Fibroblast of skin of right quadriceps (primary cell): ENCODE results near the gene TFEB.

Source experiments
- DNase-seq: peaks from one replicate; pipeline ENCODE4 v3.0.0-alpha.2; 2013

TFEB gene

GRCh38 chr6:41704656-41705310 is 30.6 kb downstream of the TFEB start:
- DNase-seq, result no peak

GRCh38 chr6:41704028-41704427 is 31.4 kb downstream of the TFEB start:
- no peak for DNase-seq

DNA sequence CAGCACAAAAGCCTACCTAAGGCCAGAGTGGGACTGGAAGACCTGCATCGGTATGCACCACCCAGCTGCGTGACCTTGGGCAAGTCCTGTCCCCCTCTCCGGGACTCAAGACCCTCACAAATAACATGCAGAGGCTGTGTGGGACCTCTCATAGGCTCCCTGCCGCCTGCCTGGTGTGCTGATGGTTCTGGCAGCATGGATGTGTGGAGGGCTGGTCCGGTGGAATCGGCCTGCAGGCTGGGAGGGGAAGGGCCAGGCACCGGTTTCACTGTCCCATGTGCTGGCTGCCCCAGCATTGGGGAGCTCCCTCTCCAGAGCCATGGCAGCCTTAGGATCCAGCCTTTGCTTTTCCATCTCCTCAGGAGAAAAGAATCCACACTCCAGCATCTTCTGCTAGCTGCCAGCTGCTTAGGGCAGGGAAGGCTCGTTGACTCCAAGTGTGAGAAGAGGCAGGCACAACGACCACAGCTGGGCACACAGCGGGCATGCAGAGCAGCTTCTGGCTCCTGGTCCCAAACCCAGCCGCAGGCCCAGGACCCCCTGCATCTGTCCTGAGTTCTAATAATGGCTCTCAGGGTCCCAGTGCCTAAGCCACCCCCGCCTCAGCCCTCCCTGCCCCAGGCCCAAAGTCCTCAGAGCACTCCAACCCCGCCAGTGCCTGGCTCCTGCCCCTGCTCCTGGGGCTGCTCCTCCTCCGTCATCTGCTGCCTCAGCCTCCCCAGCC is 32.5 kb downstream of the TFEB start:
- DNase-seq, result no peak

GRCh38 chr6:41702089-41702745 is 33.2 kb downstream of the TFEB start:
- no peak for DNase-seq

DNA sequence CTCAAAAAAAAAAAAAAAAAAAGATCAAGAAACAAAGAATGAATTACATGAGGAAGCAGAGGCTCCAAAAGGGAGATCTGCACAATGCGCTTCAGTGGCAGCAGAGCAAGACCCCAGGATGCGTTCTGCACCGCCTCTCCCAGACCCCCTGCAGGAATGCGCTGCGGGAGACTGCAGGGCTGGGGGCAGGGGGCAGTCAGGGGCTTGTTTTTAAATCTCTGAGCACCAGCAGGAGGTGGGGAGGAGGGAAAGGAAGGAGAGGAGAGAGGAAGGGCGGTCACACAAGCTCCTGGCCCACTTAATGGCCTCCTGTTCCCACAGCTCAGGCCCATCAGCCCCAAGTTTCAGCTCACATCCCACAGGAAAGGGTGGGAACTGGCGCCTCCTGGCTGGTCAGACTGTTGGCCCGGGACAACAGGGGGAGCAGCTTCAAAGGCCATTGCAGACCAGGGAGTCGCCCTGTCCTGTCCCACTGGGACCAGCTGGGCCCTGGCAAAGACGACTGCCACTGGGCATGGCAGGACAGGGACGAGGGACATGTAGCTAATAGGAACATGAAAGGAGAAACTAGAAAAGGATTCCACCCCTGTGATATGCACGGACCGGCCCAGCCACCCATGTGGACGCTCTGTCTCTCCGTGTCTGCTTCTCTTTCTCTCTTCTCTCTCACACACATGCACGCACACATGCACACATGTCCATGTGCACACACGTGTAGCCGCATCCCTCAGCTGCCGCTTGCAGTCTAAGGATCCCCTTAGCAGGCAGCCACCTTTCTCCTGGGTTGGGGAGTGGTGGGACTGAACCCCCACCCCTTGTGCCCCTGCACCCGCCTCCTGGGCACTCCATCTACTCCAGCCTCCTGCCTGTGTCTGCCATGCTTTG is 34.7 kb downstream of the TFEB start:
- DNase-seq, result no peak

GRCh38 chr6:41699063-41699462 is 36.3 kb downstream of the TFEB start:
- no peak for DNase-seq

- peak; percentile 94 for DNase-seq
These were observed 37.3 kb downstream of the TFEB start for GRCh38 chr6:41697861-41698781.

DNA sequence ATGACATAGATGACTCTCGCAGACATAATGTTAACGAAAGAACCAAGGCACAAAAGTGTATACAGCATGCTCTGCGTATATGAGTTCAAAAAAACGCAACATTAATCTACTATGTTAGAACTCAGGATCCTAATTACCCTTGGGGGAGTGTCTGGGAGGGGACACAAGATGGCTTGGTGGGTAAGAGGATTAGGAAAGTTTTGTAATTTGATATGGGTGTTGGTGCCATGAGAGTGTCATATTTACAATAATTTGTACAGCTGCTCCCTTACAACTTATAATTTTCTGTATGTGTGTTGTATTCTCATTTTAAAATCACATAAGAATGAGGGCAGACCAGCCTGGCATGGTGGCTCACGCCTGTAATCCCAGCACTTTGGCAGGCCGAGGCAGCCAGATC is 38.6 kb downstream of the TFEB start:
- no peak for DNase-seq

- no peak for DNase-seq
These were observed 39.6 kb downstream of the TFEB start for GRCh38 chr6:41695825-41696224.

DNA sequence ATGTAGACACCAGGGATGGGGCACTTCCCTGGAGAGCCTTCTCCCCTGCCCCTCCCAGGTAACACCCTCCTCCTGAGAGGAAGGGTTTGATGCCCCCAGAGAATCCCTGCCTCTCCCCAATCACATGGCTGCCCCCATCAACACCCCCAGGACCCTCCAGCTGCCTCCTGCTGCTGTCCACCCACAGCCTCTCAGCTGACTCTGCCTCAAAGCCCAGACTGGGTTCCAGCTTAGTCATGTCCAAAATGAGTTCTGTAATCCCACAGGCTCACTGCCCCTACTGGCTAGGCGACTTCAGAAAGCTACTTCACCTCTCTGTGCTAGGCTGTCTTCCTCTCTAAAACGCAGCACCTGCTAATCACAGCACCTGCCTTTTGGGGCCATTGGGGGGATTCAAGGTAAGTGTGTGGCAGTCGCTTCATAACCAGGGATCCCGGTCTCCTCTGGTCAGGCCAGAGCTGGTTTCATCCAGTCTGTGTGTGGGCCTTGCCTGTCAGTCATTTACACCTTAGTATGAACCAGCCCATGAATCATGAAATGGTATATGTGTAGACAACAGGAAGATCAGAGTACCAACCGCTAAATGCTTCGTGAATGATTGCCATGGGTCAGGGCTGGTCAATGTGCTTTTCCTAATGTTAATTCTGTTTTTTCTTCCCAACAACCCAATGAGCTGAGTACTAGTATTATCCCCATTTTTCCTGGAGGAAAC is 40.4 kb downstream of the TFEB start:
- no peak for DNase-seq

- no peak for DNase-seq
These were observed 41.8 kb downstream of the TFEB start for GRCh38 chr6:41693281-41694240.

- no peak for DNase-seq
These were observed 42.7 kb downstream of the TFEB start for GRCh38 chr6:41692730-41693129.

GRCh38 chr6:41692080-41692675 is 43.2 kb downstream of the TFEB start:
- DNase-seq, result no peak

DNA sequence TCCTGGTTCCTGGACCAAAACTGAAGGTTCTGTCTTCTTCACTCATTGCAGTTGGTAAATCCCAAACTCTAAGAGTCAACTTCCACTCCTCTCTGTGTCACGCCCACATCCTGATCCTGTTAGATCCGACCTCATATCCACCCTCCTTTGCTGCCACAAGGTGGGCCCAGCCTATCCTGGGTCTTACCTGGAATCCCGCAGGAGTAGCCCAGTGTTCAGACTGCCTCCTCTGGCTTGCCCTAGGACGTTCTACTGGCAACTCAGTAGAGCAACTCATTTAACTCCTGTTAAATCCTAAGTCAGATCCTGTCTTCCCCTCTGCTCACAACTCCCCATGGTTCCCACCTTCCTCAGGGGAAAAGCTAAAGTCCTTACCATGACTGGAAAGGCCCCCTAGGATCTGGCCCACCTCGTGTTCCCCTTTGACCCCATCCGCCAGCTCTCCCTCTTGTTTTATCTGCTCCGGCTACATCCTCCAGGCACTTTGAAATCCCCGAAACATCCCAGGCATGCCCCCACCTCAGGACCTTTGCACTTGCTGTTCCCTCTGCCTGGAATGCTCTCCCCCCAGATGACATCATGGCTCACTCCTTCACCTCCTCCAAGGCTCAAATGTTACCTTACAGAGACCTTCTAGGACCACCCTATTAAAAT is 43.9 kb downstream of the TFEB start:
- no peak for DNase-seq

GRCh38 chr6:41690541-41691330 is 44.7 kb downstream of the TFEB start:
- DNase-seq, result no peak

DNA sequence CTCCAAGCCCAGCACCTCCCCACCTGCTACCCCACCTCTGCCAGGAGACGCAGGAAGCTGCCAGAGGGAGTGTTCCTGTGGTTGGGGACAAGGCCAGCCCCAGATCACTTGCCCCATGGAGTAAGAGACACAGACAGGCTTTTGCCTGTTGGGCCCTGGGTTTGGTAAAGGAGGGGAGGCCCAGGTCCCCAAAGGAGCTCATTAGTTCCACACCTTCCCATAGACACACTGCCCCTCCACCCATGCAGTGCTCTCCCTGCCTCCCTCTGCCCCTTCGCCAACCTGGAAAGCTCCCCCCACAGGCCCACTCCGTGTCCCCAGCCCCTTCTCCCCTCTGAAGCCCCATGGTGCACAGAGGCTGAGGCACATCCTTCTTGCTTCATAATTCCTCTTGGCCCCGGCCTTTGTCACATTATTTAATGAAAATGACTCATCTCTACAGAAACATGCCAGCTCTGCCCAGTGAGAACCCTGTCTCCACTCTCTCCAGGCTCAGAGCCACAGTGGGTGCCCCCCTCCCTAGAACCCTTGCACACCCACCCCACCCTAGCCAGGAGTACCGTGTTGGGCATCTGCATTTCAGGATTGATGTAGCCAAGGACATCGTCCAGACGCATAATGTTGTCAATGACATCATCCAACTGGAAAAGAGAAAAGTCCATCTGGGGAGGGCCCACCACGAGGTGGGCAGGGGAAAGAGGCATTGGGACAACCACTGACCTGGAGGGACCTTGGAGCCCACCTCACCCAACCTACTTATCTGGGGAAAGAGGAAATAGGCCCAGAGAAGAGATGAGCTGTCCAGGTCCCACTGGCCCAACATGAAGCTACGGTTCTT is 46.0 kb downstream of the TFEB start:
- peak; percentile 25 for DNase-seq

- DNase-seq, result no peak
These were observed 47.0 kb downstream of the TFEB start for GRCh38 chr6:41688256-41688965.
